ENCODE results near the gene RASGRF2. TPM values are rescaled to one million over a fixed set of nuclear protein-coding genes. Genes with fewer than 3 reads are reported as not detected.

Gene RASGRF2
- total and polyA plus RNA-seq, 2 of the 8 experiments (the other 6 are each of a cell fraction or from before 2014, with no cell fraction given): 2.6 to 29.5 TPM

DNA sequence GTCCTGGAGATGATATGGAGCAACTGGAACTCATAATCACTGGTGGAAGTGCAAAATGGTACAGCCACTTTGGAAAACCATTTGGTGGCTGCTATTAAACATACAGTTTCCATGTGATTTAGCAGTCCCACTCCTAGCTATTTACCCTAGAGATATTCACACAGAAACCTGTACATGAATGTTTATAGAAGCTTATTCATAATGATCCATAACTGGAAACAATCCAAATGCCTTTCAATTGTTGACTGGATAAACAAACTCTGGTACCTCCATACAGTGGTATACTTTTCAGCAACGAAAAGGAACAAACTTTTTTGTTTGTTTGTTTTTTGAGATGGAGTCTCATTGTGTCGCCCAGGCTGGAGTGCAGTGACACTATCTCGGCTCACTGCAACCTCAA is 47.7 kb upstream of the RASGRF2 start:
- Histone ChIP-seq H2AK5ac (ENCODE audit: low read depth, low read length) (no peak overlapping the region), H3K4me2 (ENCODE audit: insufficient read depth in 1 of 2, low read depth in 2 of 2, low read length in 2 of 2) (no peak overlapping the region), H3K4me1 (replicated peaks in 1 of 4; ENCODE audit: control insufficient read depth in 3 of 4, insufficient read depth in 4 of 4, low read length in 3 of 4) (no peaks in the 10 kb centered on the region), H3K23me2 (ENCODE audit: low read depth, low read length) (no peaks in the 10 kb centered on the region), H3K9ac (replicated peaks in 1 of 4; ENCODE audit: extremely low read depth in 1 of 4, low read depth in 3 of 4, low read length in 3 of 4) (no peak overlapping the region), H2BK5ac (ENCODE audit: low read depth, low read length) (no peak overlapping the region), H3K9me3 (ENCODE audit: insufficient read depth in 2 of 2, low read depth in 1 of 2, low read length in 1 of 2) (peaks cover 4 to 5% of the 10 kb centered on the region in 2 experiments; a peak in 1 of 4 replicates), H2BK15ac (ENCODE audit: low read length) (no peak overlapping the region), H3K79me1 (ENCODE audit: low read depth, low read length) (no peaks in the 10 kb centered on the region), H2AFZ (ENCODE audit: low read length) (no peak overlapping the region), H3K18ac (ENCODE audit: extremely low read depth, low read length) (no peak overlapping the region), H2BK120ac (replicated peaks; ENCODE audit: low read depth, low read length) (no peak overlapping the region), H3K4ac (replicated peaks; ENCODE audit: insufficient read length, low read depth, low read length) (no peak overlapping the region), H3K27me3 (replicated peaks in 1 of 4; ENCODE audit: control insufficient read depth in 3 of 4, extremely low read depth in 1 of 4, insufficient read depth in 3 of 4, low read length in 3 of 4) (no peaks in the 10 kb centered on the region), H2BK20ac (ENCODE audit: low read length) (no peak overlapping the region), H4K5ac (ENCODE audit: insufficient read length, low read depth, low read length) (no peak overlapping the region), H2BK12ac (ENCODE audit: low read depth, low read length) (no peak overlapping the region), H4K20me1 (replicated peaks in 1 of 2; ENCODE audit: control insufficient read depth in 1 of 2, insufficient read depth in 2 of 2, low read length in 2 of 2) (no peaks in the 10 kb centered on the region), H3K14ac (ENCODE audit: insufficient read length) (no peak overlapping the region), H3K27ac (ENCODE audit: low read depth, low read length) (no peak overlapping the region), H4K8ac (ENCODE audit: extremely low read depth, insufficient read depth, low read length) (no peak overlapping the region), H3K56ac (replicated peaks; ENCODE audit: insufficient read length, low read depth, low read length) (no peak overlapping the region), H3K23ac (ENCODE audit: insufficient read length) (no peak overlapping the region), H3K79me2 (ENCODE audit: control insufficient read depth in 1 of 2, insufficient read depth in 2 of 2, low read length in 2 of 2) (no peaks in the 10 kb centered on the region), H4K91ac (replicated peaks; ENCODE audit: insufficient read length, low read length) (no peak overlapping the region), H3K4me3 (ENCODE audit: extremely low read depth in 1 of 4, insufficient read depth in 2 of 4, low read depth in 3 of 4, low read length in 4 of 4) (no peak overlapping the region), H3K36me3 (ENCODE audit: control insufficient read depth in 2 of 4, insufficient read depth in 4 of 4, low read length in 3 of 4) (no peaks in the 10 kb centered on the region)
- POLR2A ChIA-PET (ENCODE audit: partially characterized antibody): no interaction called here
- CTCF ChIA-PET (ENCODE audit: partially characterized antibody): no interaction called here
- FAIRE-seq: no peak
- 94% methylated on average over 3 of the region's 3 CpGs; no CpG with 5 or more reads in 1 of the 2 experiments for WGBS, 2 experiments (ENCODE audit: extremely low coverage in 1 of 2, insufficient coverage in 1 of 2, insufficient read length in 1 of 2, insufficient replicate concordance in 2 of 2, low coverage in 1 of 2, low lambda C conversion rate in 2 of 2, missing lambda C conversion rate in 1 of 2)
- no peak for DNase-seq (ENCODE audit: low read depth in 1 of 2, low spot score in 2 of 2)
- TF ChIP-seq, protein P1, sequence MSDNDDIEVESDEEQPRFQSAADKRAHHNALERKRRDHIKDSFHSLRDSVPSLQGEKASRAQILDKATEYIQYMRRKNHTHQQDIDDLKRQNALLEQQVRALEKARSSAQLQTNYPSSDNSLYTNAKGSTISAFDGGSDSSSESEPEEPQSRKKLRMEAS (IDR thresholded peaks at IDR 0.05): no peak
- TF ChIP-seq RXRA (IDR thresholded peaks at IDR 0.05; ENCODE audit: insufficient read depth, low read depth, low read length) (no peak), RAD21 (IDR thresholded peaks at IDR 0.05 in 1 of 2, conservative IDR thresholded peaks at IDR 0.05 in 1 of 2; ENCODE audit: low read depth in 2 of 2, low read length in 2 of 2) (no peak), NANOG (IDR thresholded peaks at IDR 0.05; ENCODE audit: insufficient read depth, low read depth, low read length, poor library complexity, severe bottlenecking) (no peak), RNF2 (IDR thresholded peaks at IDR 0.05; ENCODE audit: borderline replicate concordance, low read depth, low read length, missing control alignments, poor library complexity, severe bottlenecking) (no peak), KDM1A (IDR thresholded peaks at IDR 0.05; ENCODE audit: borderline replicate concordance, low read length) (no peak)

All from H1 (cell line).